ENCODE results near the gene FASN. TPM values are rescaled to one million over a fixed set of nuclear protein-coding genes. Genes with fewer than 3 reads are reported as not detected.

FASN gene
- total and polyA plus RNA-seq, 2 of the 13 experiments (the other 11 are each of a cell fraction or from before 2014, with no cell fraction given): 51.7 to 101 TPM

GRCh38 chr17:82098939-82099763 lies 1.1 kb upstream of the FASN start (continued):
- no peak for TF ChIP-seq MYNN (CRISPR knock-in tag; IDR thresholded peaks at IDR 0.05; ENCODE audit: low read depth)
- no peak for TF ChIP-seq ZNF557 (CRISPR knock-in tag; IDR thresholded peaks at IDR 0.05)
- TF ChIP-seq, protein P1, sequence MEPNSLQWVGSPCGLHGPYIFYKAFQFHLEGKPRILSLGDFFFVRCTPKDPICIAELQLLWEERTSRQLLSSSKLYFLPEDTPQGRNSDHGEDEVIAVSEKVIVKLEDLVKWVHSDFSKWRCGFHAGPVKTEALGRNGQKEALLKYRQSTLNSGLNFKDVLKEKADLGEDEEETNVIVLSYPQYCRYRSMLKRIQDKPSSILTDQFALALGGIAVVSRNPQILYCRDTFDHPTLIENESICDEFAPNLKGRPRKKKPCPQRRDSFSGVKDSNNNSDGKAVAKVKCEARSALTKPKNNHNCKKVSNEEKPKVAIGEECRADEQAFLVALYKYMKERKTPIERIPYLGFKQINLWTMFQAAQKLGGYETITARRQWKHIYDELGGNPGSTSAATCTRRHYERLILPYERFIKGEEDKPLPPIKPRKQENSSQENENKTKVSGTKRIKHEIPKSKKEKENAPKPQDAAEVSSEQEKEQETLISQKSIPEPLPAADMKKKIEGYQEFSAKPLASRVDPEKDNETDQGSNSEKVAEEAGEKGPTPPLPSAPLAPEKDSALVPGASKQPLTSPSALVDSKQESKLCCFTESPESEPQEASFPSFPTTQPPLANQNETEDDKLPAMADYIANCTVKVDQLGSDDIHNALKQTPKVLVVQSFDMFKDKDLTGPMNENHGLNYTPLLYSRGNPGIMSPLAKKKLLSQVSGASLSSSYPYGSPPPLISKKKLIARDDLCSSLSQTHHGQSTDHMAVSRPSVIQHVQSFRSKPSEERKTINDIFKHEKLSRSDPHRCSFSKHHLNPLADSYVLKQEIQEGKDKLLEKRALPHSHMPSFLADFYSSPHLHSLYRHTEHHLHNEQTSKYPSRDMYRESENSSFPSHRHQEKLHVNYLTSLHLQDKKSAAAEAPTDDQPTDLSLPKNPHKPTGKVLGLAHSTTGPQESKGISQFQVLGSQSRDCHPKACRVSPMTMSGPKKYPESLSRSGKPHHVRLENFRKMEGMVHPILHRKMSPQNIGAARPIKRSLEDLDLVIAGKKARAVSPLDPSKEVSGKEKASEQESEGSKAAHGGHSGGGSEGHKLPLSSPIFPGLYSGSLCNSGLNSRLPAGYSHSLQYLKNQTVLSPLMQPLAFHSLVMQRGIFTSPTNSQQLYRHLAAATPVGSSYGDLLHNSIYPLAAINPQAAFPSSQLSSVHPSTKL (CRISPR knock-in tag; IDR thresholded peaks at IDR 0.05): no peak
- TF ChIP-seq, protein P2, sequence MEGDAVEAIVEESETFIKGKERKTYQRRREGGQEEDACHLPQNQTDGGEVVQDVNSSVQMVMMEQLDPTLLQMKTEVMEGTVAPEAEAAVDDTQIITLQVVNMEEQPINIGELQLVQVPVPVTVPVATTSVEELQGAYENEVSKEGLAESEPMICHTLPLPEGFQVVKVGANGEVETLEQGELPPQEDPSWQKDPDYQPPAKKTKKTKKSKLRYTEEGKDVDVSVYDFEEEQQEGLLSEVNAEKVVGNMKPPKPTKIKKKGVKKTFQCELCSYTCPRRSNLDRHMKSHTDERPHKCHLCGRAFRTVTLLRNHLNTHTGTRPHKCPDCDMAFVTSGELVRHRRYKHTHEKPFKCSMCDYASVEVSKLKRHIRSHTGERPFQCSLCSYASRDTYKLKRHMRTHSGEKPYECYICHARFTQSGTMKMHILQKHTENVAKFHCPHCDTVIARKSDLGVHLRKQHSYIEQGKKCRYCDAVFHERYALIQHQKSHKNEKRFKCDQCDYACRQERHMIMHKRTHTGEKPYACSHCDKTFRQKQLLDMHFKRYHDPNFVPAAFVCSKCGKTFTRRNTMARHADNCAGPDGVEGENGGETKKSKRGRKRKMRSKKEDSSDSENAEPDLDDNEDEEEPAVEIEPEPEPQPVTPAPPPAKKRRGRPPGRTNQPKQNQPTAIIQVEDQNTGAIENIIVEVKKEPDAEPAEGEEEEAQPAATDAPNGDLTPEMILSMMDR (CRISPR knock-in tag; IDR thresholded peaks at IDR 0.05): no peak
- no peak for TF ChIP-seq CCAR2 (optimal IDR thresholded peaks at IDR 0.05; ENCODE audit: low read depth, low read length)
- no peak for TF ChIP-seq ZNF7 (CRISPR knock-in tag; IDR thresholded peaks at IDR 0.05)
- no peak for TF ChIP-seq PBX3 (CRISPR knock-in tag; IDR thresholded peaks at IDR 0.05; ENCODE audit: borderline replicate concordance)
- no peak for TF ChIP-seq CBX5 (CRISPR knock-in tag; IDR thresholded peaks at IDR 0.05; ENCODE audit: borderline replicate concordance)
- no peak for TF ChIP-seq HES4 (CRISPR knock-in tag; IDR thresholded peaks at IDR 0.05; ENCODE audit: borderline replicate concordance)
- TF ChIP-seq, protein P3, sequence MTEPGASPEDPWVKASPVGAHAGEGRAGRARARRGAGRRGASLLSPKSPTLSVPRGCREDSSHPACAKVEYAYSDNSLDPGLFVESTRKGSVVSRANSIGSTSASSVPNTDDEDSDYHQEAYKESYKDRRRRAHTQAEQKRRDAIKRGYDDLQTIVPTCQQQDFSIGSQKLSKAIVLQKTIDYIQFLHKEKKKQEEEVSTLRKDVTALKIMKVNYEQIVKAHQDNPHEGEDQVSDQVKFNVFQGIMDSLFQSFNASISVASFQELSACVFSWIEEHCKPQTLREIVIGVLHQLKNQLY (CRISPR knock-in tag; IDR thresholded peaks at IDR 0.05): no peak
- no peak; the same call in 1 of the 2 replicates for TF ChIP-seq EEA1 (CRISPR knock-in tag; IDR thresholded peaks at IDR 0.05; ENCODE audit: borderline replicate concordance)
- 0 out of 2 replicates have a peak, but pooled peaks have one; percentile 37 for TF ChIP-seq NR2C2 (CRISPR knock-in tag; IDR thresholded peaks at IDR 0.05; ENCODE audit: borderline replicate concordance)
- no peak for TF ChIP-seq EED (CRISPR knock-in tag; IDR thresholded peaks at IDR 0.05)
- TF ChIP-seq ZNF354B (CRISPR knock-in tag; IDR thresholded peaks at IDR 0.05): no peak
- no peak for TF ChIP-seq NFYB (CRISPR knock-in tag; IDR thresholded peaks at IDR 0.05)
- no peak for TF ChIP-seq GZF1 (CRISPR knock-in tag; IDR thresholded peaks at IDR 0.05)
- TF ChIP-seq SALL1 (CRISPR knock-in tag; IDR thresholded peaks at IDR 0.05): no peak; the same call in 1 of the 2 replicates
- TF ChIP-seq ZNF792 (CRISPR knock-in tag; IDR thresholded peaks at IDR 0.05): no peak
- TF ChIP-seq RXRB (CRISPR knock-in tag; IDR thresholded peaks at IDR 0.05; ENCODE audit: borderline replicate concordance): peak; percentile 83; the same call in 1 of the 2 replicates
- no peak for TF ChIP-seq ZNF710 (CRISPR knock-in tag; IDR thresholded peaks at IDR 0.05; ENCODE audit: borderline replicate concordance)

All from HepG2 (cell line).